ENCODE data around the gene MED29. TPM values are rescaled to one million over a fixed set of nuclear protein-coding genes. Genes with fewer than 3 reads are reported as not detected.
A peak's percentile ranks its signal among the peaks of the same experiment; 100 is the strongest.

The MED29 gene
- total and polyA plus RNA-seq, 2 of the 4 experiments (the other 2 are of a cell fraction): 17.6 to 28.8 TPM

GRCh38 chr19:39412100-39412866 lies 21.1 kb downstream of the MED29 start, which contains the start of gene PLEKHG2 (continued):
- peak; percentile 12; the same call in 1 of the 2 replicates for TF ChIP-seq MAFK (IDR thresholded peaks at IDR 0.05; ENCODE audit: low read depth, low read length)
- TF ChIP-seq CEBPB (IDR thresholded peaks at IDR 0.05; ENCODE audit: low read depth, low read length): peak; percentile 94
- TF ChIP-seq MXI1 (IDR thresholded peaks at IDR 0.05; ENCODE audit: borderline replicate concordance, low read depth, low read length): peak; percentile 22; the same call in 1 of the 2 replicates

- Histone ChIP-seq H4K91ac (ENCODE audit: insufficient read depth, low read depth, low read length) (peak overlapping the region; percentile 95), H3K4me2 (ENCODE audit: low read depth, low read length) (peak overlapping the region; percentile 61), H3K9me1 (ENCODE audit: insufficient read depth, low read length) (peaks cover 9% of the 10 kb centered on the region; the same call in 1 of the 2 replicates), H3K79me1 (ENCODE audit: low read depth in 1 of 2, low read length in 2 of 2) (peaks cover 10 to 60% of the 10 kb centered on the region in 2 experiments; a peak in 3 of 4 replicates), H2BK20ac (ENCODE audit: low read depth, low read length) (peak overlapping the region; percentile 29; the same call in 1 of the 2 replicates), H3K14ac (replicated peaks; ENCODE audit: low read depth, low read length) (peak overlapping the region; percentile 99), H2BK5ac (ENCODE audit: low read depth, low read length, poor library complexity, severe bottlenecking) (peak overlapping the region; percentile 88), H2AK9ac (replicated peaks; ENCODE audit: low read depth, low read length, poor library complexity) (peak overlapping the region; percentile 100), H3K56ac (ENCODE audit: extremely low read depth, insufficient read depth, low read length) (peak overlapping the region; percentile 99), H2BK120ac (ENCODE audit: low read depth, low read length) (peak overlapping the region; percentile 90), H3K4ac (ENCODE audit: low read depth, low read length) (peak overlapping the region; percentile 98), H4K5ac (ENCODE audit: low read depth, low read length) (peak overlapping the region; percentile 69), H3K4me3 (ENCODE audit: insufficient read depth, low read depth, low read length) (peak overlapping the region; percentile 90), H2AK5ac (ENCODE audit: low read depth, low read length) (peak overlapping the region; percentile 95), H2AFZ (replicated peaks; ENCODE audit: low read length, poor library complexity) (peak overlapping the region; percentile 92), H4K8ac (ENCODE audit: low read depth in 2 of 2, low read length in 2 of 2) (peak overlapping the region; percentile 85 to 94), H3K18ac (ENCODE audit: low read depth, low read length) (peak overlapping the region; percentile 50), H3K23ac (ENCODE audit: low read depth, low read length) (peak overlapping the region; percentile 95; the same call in 1 of the 2 replicates), H3K27me3 (ENCODE audit: control insufficient read depth, insufficient read depth, low read length) (no peaks in the 10 kb centered on the region), H4K20me1 (ENCODE audit: insufficient read depth, low read length) (peaks cover 49% of the 10 kb centered on the region), H3K4me1 (ENCODE audit: control insufficient read depth, insufficient read depth, low read length) (peaks cover 26% of the 10 kb centered on the region), H2BK15ac (ENCODE audit: low read depth, low read length) (peak overlapping the region; percentile 74; the same call in 1 of the 3 replicates), H3K27ac (ENCODE audit: insufficient read depth, low read length) (peak overlapping the region; percentile 98), H3K9ac (ENCODE audit: low read depth, low read length) (peak overlapping the region; percentile 99), H3K36me3 (ENCODE audit: control insufficient read depth, insufficient read depth, low read length) (peaks cover 34% of the 10 kb centered on the region), H3K9me3 (ENCODE audit: control insufficient read depth, insufficient read depth, low read length) (no peaks in the 10 kb centered on the region)
- DNase-seq: no peak
- WGBS, 2 experiments (ENCODE audit: extremely low coverage in 2 of 2, insufficient read length in 1 of 2): no CpG with 5 or more reads among the region's 24 CpGs
- in situ Hi-C loops (cut with MboI; ENCODE audit: low sequenced_read_pairs): no loop called here
- intact Hi-C loops (cut with micrococcal nuclease): loop anchor here (1.0 to 2.0 kb wide), 5 partner anchors 10 to 290 kb away; partner anchors contain the start of gene SAMD4B
- dilution Hi-C loops (cut with HindIII; ENCODE audit: low sequenced_read_pairs, unreplicated experiment): no loop called here
- ChIA-PET CTCF (interaction anchor here (1.7 to 2.3 kb wide), 2 partner anchors 12 to 15 kb away, joined by 10 to 28 read pairs; no protein-coding TSS in a partner anchor), POLR2A (ENCODE audit: unreplicated experiment) (no interaction called here)
- no TSS peak for BruUV-seq (replicated peaks)
- peak; percentile 0; the same call in 1 of the 2 replicates for ATAC-seq (ENCODE audit: low read depth)
- TF ChIP-seq RAD21 (IDR thresholded peaks at IDR 0.05; ENCODE audit: low read length) (no peak), SMC3 (IDR thresholded peaks at IDR 0.05; ENCODE audit: low read depth, low read length) (no peak), CEBPB (IDR thresholded peaks at IDR 0.05; ENCODE audit: low read depth, low read length) (no peak), NFE2L2 (IDR thresholded peaks at IDR 0.05; ENCODE audit: low read depth, low read length) (no peak), POLR2A (IDR thresholded peaks at IDR 0.05; ENCODE audit: low read depth, low read length) (no peak), MXI1 (IDR thresholded peaks at IDR 0.05; ENCODE audit: borderline replicate concordance, low read depth, low read length) (no peak), MAFK (IDR thresholded peaks at IDR 0.05; ENCODE audit: low read depth, low read length) (no peak), RCOR1 (IDR thresholded peaks at IDR 0.05; ENCODE audit: insufficient replicate concordance, low read length) (no peak), CTCF (conservative IDR thresholded peaks at IDR 0.05; ENCODE audit: low read depth, low read length) (no peak), FOS (IDR thresholded peaks at IDR 0.05; ENCODE audit: low read depth, low read length) (no peak), USF2 (IDR thresholded peaks at IDR 0.05; ENCODE audit: low read depth, low read length) (no peak), RFX5 (IDR thresholded peaks at IDR 0.05; ENCODE audit: low read depth, low read length) (no peak), MAZ (IDR thresholded peaks at IDR 0.05; ENCODE audit: borderline replicate concordance, low read depth, low read length) (no peak)
These were observed 21.7 kb downstream of the MED29 start for GRCh38 chr19:39412867-39413271.
